HUES64 (cell line): ENCODE measurements around the gene NCF4.

Experiments used
- H3K27ac ChIP-seq: 2 replicates; pipeline ENCODE4 v1.7.0; 2013; ENCODE audit warnings: low read depth, low read length, inconsistent platforms
- H3K27me3 ChIP-seq: 2 replicates; pipeline ENCODE4 v1.6.1; 2013; ENCODE audit warnings: mild to moderate bottlenecking, low read length; ENCODE audit not compliant: insufficient read depth
- H3K36me3 ChIP-seq: 2 replicates; pipeline ENCODE4 v1.6.1; 2013; ENCODE audit warnings: mild to moderate bottlenecking, low read length; ENCODE audit not compliant: insufficient read depth
- H3K4me1 ChIP-seq: 2 replicates; pipeline ENCODE4 v1.6.1; 2013; ENCODE audit warnings: mild to moderate bottlenecking, low read length, moderate library complexity; ENCODE audit not compliant: insufficient read depth
- H3K4me3 ChIP-seq: 2 replicates; pipeline ENCODE4 v1.5.1; 2013; ENCODE audit warnings: mild to moderate bottlenecking, low read length, moderate library complexity
- H3K9ac ChIP-seq: 2 replicates; pipeline ENCODE4 v1.6.1; 2013; ENCODE audit warnings: mild to moderate bottlenecking, low read depth, low read length
- H3K9me3 ChIP-seq: 2 replicates; pipeline ENCODE4 v1.6.1; 2013; ENCODE audit warnings: low read depth, low read length; ENCODE audit not compliant: insufficient read depth
- WGBS: fragments of 150-250, 120-280 bp; methylation state at CpG from one replicate; pipeline ENCODE4 v1.1.7; 2013; ENCODE audit warnings: missing lambda C conversion rate; 5-methylcytosine and 5-hydroxymethylcytosine counted together

The NCF4 gene

GRCh38 chr22:36884349-36885158, 23.7 kb downstream of the NCF4 start:
- 0 out of 2 replicates have a peak, but pooled peaks cover 5% of the 10 kb centered on the region for H3K4me1 ChIP-seq
- WGBS, result 98% methylated on average over 3 of the region's 5 CpGs
- no peaks in the 10 kb centered on the region for H3K36me3 ChIP-seq
- no peak overlapping the region for H3K27ac ChIP-seq
- H3K27me3 ChIP-seq, result no peaks in the 10 kb centered on the region
- no peak overlapping the region for H3K4me3 ChIP-seq
- no peak overlapping the region for H3K9ac ChIP-seq
- H3K9me3 ChIP-seq, result peaks cover 4% of the 10 kb centered on the region; the same call in 1 of the 2 replicates

DNA sequence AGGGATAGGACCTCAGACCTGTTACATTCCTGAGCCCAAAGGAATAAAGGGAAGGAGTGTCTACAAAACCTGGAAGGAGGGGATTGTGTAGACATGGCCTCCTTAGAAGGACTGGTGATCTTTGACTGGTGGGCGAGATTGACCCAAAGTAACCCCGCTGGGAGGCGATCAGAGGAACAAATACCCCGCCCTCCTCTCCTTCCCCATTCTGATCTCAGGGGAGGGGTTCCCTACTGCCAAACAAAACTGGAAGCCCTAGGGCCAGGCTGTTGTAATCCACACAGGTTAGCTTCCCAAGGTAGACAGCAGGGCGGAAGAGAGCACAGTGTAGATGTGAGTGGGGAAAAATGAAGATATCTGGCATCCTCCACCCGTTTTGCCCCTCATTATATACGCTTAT, 24.7 kb downstream of the NCF4 start:
- H3K27ac ChIP-seq, result no peak overlapping the region
- 0 out of 2 replicates have a peak, but pooled peaks cover 5% of the 10 kb centered on the region for H3K4me1 ChIP-seq
- H3K27me3 ChIP-seq, result no peaks in the 10 kb centered on the region
- H3K9me3 ChIP-seq, result peaks cover 4% of the 10 kb centered on the region; the same call in 1 of the 2 replicates
- H3K36me3 ChIP-seq, result no peaks in the 10 kb centered on the region
- no peak overlapping the region for H3K4me3 ChIP-seq
- no peak overlapping the region for H3K9ac ChIP-seq
- WGBS, result 73% methylated on average over 7 of the region's 7 CpGs

GRCh38 chr22:36886016-36886415, 25.2 kb downstream of the NCF4 start:
- Histone ChIP-seq H3K27ac (no peak overlapping the region), H3K27me3 (no peaks in the 10 kb centered on the region), H3K9ac (no peak overlapping the region), H3K4me3 (no peak overlapping the region), H3K36me3 (no peaks in the 10 kb centered on the region), H3K4me1 (0 out of 2 replicates have a peak, but pooled peaks cover 5% of the 10 kb centered on the region), H3K9me3 (peaks cover 4% of the 10 kb centered on the region; the same call in 1 of the 2 replicates)
- 91% methylated on average over 3 of the region's 4 CpGs for WGBS

DNA sequence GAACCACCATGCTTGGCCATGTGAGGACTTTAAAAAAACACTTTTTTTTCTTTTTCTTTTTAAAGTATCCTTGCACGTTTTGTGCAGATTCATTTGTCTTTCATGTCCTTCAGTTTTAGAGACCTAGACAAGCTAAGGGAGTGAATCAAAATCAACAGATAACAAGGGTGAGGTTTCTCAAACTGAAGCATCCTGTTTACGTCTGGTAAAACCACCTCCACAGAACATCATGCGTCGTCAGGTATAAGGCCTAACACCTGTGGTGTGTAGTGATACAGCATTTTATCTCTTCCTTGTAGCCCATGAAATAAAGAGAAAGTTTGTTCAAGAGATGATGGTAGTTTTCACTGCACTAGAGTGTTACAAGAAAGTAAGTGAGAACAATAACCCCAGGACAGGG, 26.4 kb downstream of the NCF4 start:
- H3K36me3 ChIP-seq, result no peaks in the 10 kb centered on the region
- H3K27me3 ChIP-seq, result peaks cover 5% of the 10 kb centered on the region; the same call in 1 of the 2 replicates
- no peak overlapping the region for H3K27ac ChIP-seq
- H3K9ac ChIP-seq, result no peak overlapping the region
- H3K4me1 ChIP-seq, result 0 out of 2 replicates have a peak, but pooled peaks cover 5% of the 10 kb centered on the region
- no peak overlapping the region for H3K4me3 ChIP-seq
- WGBS, result 96% methylated on average over 4 of the region's 4 CpGs
- H3K9me3 ChIP-seq, result no peaks in the 10 kb centered on the region

DNA sequence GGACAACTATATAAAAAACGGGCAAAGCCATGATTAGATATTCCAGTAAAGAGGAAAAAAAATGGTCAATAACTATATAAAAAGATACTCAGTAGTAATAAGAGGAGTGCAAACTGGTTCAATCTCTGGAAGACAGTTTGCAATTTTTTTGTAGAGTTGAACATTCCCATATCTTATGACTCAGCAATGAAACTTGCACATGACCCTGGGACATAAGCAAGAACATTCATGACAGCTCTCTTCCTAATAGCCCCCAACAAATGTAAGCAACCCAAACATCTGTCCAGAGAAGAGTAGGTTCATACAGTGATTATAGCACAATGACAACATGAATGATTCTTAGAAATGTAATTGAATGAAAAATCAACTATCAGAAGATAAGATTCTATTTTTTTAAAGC, 30.8 kb downstream of the NCF4 start:
- H3K36me3 ChIP-seq, result no peaks in the 10 kb centered on the region
- H3K9me3 ChIP-seq, result peaks cover 4% of the 10 kb centered on the region; the same call in 1 of the 2 replicates
- no peak overlapping the region for H3K4me3 ChIP-seq
- peaks cover 5% of the 10 kb centered on the region; the same call in 1 of the 2 replicates for H3K27me3 ChIP-seq
- no peaks in the 10 kb centered on the region for H3K4me1 ChIP-seq
- H3K27ac ChIP-seq, result no peak overlapping the region
- H3K9ac ChIP-seq, result no peak overlapping the region
- no CpG with 5 or more reads among the region's 1 CpG for WGBS

GRCh38 chr22:36892292-36892691, 31.5 kb downstream of the NCF4 start:
- no peaks in the 10 kb centered on the region for H3K4me1 ChIP-seq
- peaks cover 4% of the 10 kb centered on the region; the same call in 1 of the 2 replicates for H3K9me3 ChIP-seq
- 23% methylated on average over 1 of the region's 2 CpGs for WGBS
- no peak overlapping the region for H3K9ac ChIP-seq
- H3K27me3 ChIP-seq, result peaks cover 5% of the 10 kb centered on the region; the same call in 1 of the 2 replicates
- no peaks in the 10 kb centered on the region for H3K36me3 ChIP-seq
- no peak overlapping the region for H3K4me3 ChIP-seq
- H3K27ac ChIP-seq, result no peak overlapping the region

GRCh38 chr22:36893262-36893661, 32.5 kb downstream of the NCF4 start:
- no peak overlapping the region for H3K9ac ChIP-seq
- WGBS, result 92% methylated on average over 3 of the region's 3 CpGs
- no peaks in the 10 kb centered on the region for H3K36me3 ChIP-seq
- H3K27ac ChIP-seq, result no peak overlapping the region
- peaks cover 4% of the 10 kb centered on the region; the same call in 1 of the 2 replicates for H3K9me3 ChIP-seq
- no peaks in the 10 kb centered on the region for H3K4me1 ChIP-seq
- H3K27me3 ChIP-seq, result peaks cover 5% of the 10 kb centered on the region; the same call in 1 of the 2 replicates
- no peak overlapping the region for H3K4me3 ChIP-seq

GRCh38 chr22:36894266-36894665, 33.5 kb downstream of the NCF4 start:
- Histone ChIP-seq H3K9me3 (peaks cover 4% of the 10 kb centered on the region; the same call in 1 of the 2 replicates), H3K36me3 (no peaks in the 10 kb centered on the region), H3K9ac (no peak overlapping the region), H3K27ac (no peak overlapping the region), H3K4me1 (no peaks in the 10 kb centered on the region), H3K27me3 (peaks cover 5% of the 10 kb centered on the region; the same call in 1 of the 2 replicates), H3K4me3 (no peak overlapping the region)
- 87% methylated on average over 1 of the region's 1 CpG for WGBS

GRCh38 chr22:36897611-36898010, 36.8 kb downstream of the NCF4 start:
- H3K27ac ChIP-seq, result no peak overlapping the region
- WGBS, result 83% methylated on average over 3 of the region's 3 CpGs
- no peak overlapping the region for H3K9ac ChIP-seq
- no peaks in the 10 kb centered on the region for H3K36me3 ChIP-seq
- H3K4me3 ChIP-seq, result no peak overlapping the region
- H3K4me1 ChIP-seq, result peaks cover 14% of the 10 kb centered on the region
- H3K27me3 ChIP-seq, result no peaks in the 10 kb centered on the region
- peaks cover 10% of the 10 kb centered on the region for H3K9me3 ChIP-seq

DNA sequence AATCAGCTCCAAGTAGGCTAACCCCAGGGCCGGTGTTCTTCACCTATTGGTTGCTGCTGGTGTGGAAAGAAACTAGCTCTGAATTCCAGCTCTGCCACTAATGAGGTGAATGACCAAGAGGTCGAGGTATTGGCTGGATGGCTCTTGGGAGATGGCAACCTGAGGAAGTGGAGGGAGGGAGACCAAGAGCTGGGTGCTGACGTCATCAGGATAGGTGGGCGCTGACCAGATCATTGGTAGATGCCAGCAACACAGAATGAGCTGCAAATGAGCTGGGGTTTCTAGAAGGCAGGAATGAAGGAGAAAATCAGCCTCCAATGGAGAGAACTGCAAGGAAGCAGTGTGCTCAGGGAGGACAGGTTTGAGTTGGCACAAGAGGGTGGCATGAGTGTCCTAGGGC, 37.9 kb downstream of the NCF4 start:
- Histone ChIP-seq H3K9me3 (peaks cover 10% of the 10 kb centered on the region), H3K4me1 (peaks cover 14% of the 10 kb centered on the region), H3K36me3 (no peaks in the 10 kb centered on the region), H3K9ac (no peak overlapping the region), H3K4me3 (no peak overlapping the region), H3K27ac (no peak overlapping the region), H3K27me3 (no peaks in the 10 kb centered on the region)
- WGBS, result 92% methylated on average over 4 of the region's 4 CpGs

DNA sequence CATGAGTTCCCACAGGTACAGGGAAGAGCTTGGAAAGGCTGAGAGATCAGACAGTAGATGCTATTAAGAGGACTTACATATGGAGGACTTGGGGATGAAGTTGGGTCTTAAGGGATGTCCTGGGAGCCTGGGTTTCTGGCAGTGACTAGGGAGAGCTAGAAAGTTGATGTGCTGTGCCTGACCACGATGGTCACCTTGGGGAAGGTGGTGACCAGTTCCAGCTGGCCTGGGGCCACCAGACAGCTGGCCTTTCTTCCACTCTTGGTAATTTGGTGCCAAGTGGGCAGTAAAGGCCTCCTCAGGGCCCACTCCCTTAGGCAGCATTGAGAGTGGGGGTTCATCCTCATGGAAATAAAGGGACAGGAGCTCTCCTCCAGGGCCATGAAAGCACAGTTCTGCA, 38.7 kb downstream of the NCF4 start:
- H3K4me3 ChIP-seq, result no peak overlapping the region
- 96% methylated on average over 1 of the region's 1 CpG for WGBS
- peaks cover 14% of the 10 kb centered on the region for H3K4me1 ChIP-seq
- peaks cover 10% of the 10 kb centered on the region for H3K9me3 ChIP-seq
- H3K36me3 ChIP-seq, result no peaks in the 10 kb centered on the region
- no peak overlapping the region for H3K27ac ChIP-seq
- no peak overlapping the region for H3K9ac ChIP-seq
- H3K27me3 ChIP-seq, result no peaks in the 10 kb centered on the region
